ENCODE data around the gene ADSS1.

ADSS1 gene

DNA sequence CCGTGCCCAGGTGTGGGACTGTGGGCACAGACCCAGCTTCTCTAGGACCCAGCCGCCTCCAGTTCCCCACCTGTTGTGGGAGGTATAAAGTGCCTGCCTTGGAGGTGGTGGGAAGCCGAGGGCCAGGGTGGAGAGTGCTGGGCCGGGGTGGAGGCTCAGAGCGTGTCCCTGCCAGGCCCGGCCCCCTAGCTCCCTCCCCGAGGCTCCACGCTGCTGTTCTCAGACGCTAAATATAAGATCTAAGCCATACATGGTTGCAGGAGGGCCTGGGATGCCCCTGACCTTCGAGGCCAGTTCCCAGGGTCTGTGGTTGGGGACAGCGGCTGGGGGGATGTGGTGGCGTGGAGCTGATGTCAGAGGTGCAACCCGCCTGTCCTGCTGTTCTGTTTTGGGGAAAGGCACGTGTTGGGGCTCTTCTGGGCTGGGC lies 23.8 kb upstream of the ADSS1 start:
- no peak overlapping the region for H3K4me3 ChIP-seq (ENCODE audit: low read length in 2 of 2)
- H3K36me3 ChIP-seq (ENCODE audit: control insufficient read depth in 2 of 2, insufficient read depth in 2 of 2, low read length in 2 of 2), result peaks cover 29 to 43% of the 10 kb centered on the region in 2 donors
- H3K9ac ChIP-seq (ENCODE audit: low read depth in 1 of 2, low read length in 2 of 2), result no peak overlapping the region
- no peak overlapping the region for H3K27ac ChIP-seq (ENCODE audit: low read depth in 2 of 2, low read length in 2 of 2)
- peaks cover 6 to 13% of the 10 kb centered on the region in 2 donors for H3K4me1 ChIP-seq (ENCODE audit: control insufficient read depth in 2 of 2, insufficient read depth in 2 of 2, low read length in 2 of 2)
- H3K9me3 ChIP-seq (ENCODE audit: control insufficient read depth in 2 of 2, low read length in 2 of 2), result no peaks in the 10 kb centered on the region
- H3K27me3 ChIP-seq (ENCODE audit: control insufficient read depth in 2 of 2, insufficient read depth in 2 of 2, low read length in 2 of 2), result no peaks in the 10 kb centered on the region

- Histone ChIP-seq H3K27ac (ENCODE audit: low read depth in 2 of 2, low read length in 2 of 2) (no peak overlapping the region), H3K4me3 (ENCODE audit: low read length in 2 of 2) (no peak overlapping the region), H3K9ac (ENCODE audit: low read depth in 1 of 2, low read length in 2 of 2) (no peak overlapping the region), H3K9me3 (ENCODE audit: control insufficient read depth in 2 of 2, low read length in 2 of 2) (no peaks in the 10 kb centered on the region), H3K36me3 (ENCODE audit: control insufficient read depth in 2 of 2, insufficient read depth in 2 of 2, low read length in 2 of 2) (peaks cover 33 to 44% of the 10 kb centered on the region in 2 donors), H3K27me3 (ENCODE audit: control insufficient read depth in 2 of 2, insufficient read depth in 2 of 2, low read length in 2 of 2) (no peaks in the 10 kb centered on the region), H3K4me1 (ENCODE audit: control insufficient read depth in 2 of 2, insufficient read depth in 2 of 2, low read length in 2 of 2) (peaks cover 6 to 11% of the 10 kb centered on the region in 2 donors)
These were observed 23.2 kb upstream of the ADSS1 start for GRCh38 chr14:104700747-104701217.

GRCh38 chr14:104701383-104702076 lies 22.5 kb upstream of the ADSS1 start:
- Histone ChIP-seq H3K27me3 (ENCODE audit: control insufficient read depth in 2 of 2, insufficient read depth in 2 of 2, low read length in 2 of 2) (no peaks in the 10 kb centered on the region), H3K9me3 (ENCODE audit: control insufficient read depth in 2 of 2, low read length in 2 of 2) (no peaks in the 10 kb centered on the region), H3K36me3 (ENCODE audit: control insufficient read depth in 2 of 2, insufficient read depth in 2 of 2, low read length in 2 of 2) (peaks cover 30 to 41% of the 10 kb centered on the region in 2 donors), H3K27ac (ENCODE audit: low read depth in 2 of 2, low read length in 2 of 2) (no peak overlapping the region), H3K4me3 (ENCODE audit: low read length in 2 of 2) (no peak overlapping the region), H3K9ac (ENCODE audit: low read depth in 1 of 2, low read length in 2 of 2) (no peak overlapping the region), H3K4me1 (ENCODE audit: control insufficient read depth in 2 of 2, insufficient read depth in 2 of 2, low read length in 2 of 2) (peaks cover 6% of the 10 kb centered on the region in 2 donors)

DNA sequence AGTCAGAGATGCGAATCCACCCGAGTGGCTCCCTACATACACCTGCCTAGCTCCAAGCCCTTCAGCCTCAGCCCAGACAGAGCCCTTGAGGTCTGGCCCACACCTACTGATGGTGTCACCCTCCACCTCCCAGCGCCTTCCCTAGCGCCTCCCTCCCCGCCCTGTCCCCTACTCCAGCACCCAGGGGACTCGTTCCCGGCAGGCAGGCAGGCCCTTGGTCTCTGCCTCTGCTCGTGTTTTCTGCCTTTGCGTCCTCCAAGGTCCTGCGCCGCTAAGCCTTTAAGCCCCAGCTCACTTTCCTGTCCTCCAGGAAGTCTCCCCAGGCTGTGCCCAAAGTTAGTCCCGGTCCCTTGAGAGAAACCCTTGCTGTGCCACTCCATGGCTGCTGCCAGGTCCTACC lies 21.9 kb upstream of the ADSS1 start:
- H3K36me3 ChIP-seq (ENCODE audit: control insufficient read depth in 2 of 2, insufficient read depth in 2 of 2, low read length in 2 of 2), result peaks cover 32 to 41% of the 10 kb centered on the region in 2 donors
- H3K27ac ChIP-seq (ENCODE audit: low read depth in 2 of 2, low read length in 2 of 2), result no peak overlapping the region
- H3K4me1 ChIP-seq (ENCODE audit: control insufficient read depth in 2 of 2, insufficient read depth in 2 of 2, low read length in 2 of 2), result peaks cover 3 to 6% of the 10 kb centered on the region in 2 donors

DNA sequence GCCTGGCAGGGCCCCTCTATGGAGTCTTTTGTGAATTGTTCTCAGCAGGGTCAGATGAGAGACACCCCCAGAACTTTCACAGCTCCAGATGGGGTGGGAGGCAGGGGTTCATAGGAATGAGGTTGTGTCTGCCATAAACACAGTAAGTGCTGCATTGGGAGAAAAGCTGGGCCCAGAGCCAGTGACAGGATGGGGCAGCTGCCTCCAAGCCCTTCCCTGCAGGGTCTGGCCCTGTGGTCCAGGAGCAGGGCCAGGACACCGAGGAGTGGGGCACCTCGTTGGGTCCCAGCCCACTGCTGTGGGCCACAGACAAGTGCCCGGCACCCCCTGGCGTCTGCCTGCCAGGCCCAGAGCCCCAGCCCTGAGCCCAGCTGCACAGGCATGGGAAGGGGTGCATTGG lies 21.4 kb upstream of the ADSS1 start:
- Histone ChIP-seq H3K4me3 (ENCODE audit: low read length in 2 of 2) (no peak overlapping the region), H3K4me1 (ENCODE audit: control insufficient read depth in 2 of 2, insufficient read depth in 2 of 2, low read length in 2 of 2) (peaks cover 3% of the 10 kb centered on the region in 2 donors), H3K9ac (ENCODE audit: low read depth in 1 of 2, low read length in 2 of 2) (no peak overlapping the region), H3K27me3 (ENCODE audit: control insufficient read depth in 2 of 2, insufficient read depth in 2 of 2, low read length in 2 of 2) (no peaks in the 10 kb centered on the region), H3K36me3 (ENCODE audit: control insufficient read depth in 2 of 2, insufficient read depth in 2 of 2, low read length in 2 of 2) (peaks cover 32 to 37% of the 10 kb centered on the region in 2 donors), H3K27ac (ENCODE audit: low read depth in 2 of 2, low read length in 2 of 2) (no peak overlapping the region), H3K9me3 (ENCODE audit: control insufficient read depth in 2 of 2, low read length in 2 of 2) (no peaks in the 10 kb centered on the region)

More for the DNA sequence above, 21.9 kb upstream of the ADSS1 start:
- Histone ChIP-seq H3K9ac (ENCODE audit: low read depth in 1 of 2, low read length in 2 of 2) (no peak overlapping the region), H3K27me3 (ENCODE audit: control insufficient read depth in 2 of 2, insufficient read depth in 2 of 2, low read length in 2 of 2) (no peaks in the 10 kb centered on the region), H3K4me3 (ENCODE audit: low read length in 2 of 2) (no peak overlapping the region), H3K9me3 (ENCODE audit: control insufficient read depth in 2 of 2, low read length in 2 of 2) (no peaks in the 10 kb centered on the region)

GRCh38 chr14:104703269-104703668 lies 20.8 kb upstream of the ADSS1 start:
- Histone ChIP-seq H3K27ac (ENCODE audit: low read depth in 2 of 2, low read length in 2 of 2) (no peak overlapping the region), H3K4me3 (ENCODE audit: low read length in 2 of 2) (no peak overlapping the region), H3K9ac (ENCODE audit: low read depth in 1 of 2, low read length in 2 of 2) (no peak overlapping the region), H3K9me3 (ENCODE audit: control insufficient read depth in 2 of 2, low read length in 2 of 2) (no peaks in the 10 kb centered on the region), H3K4me1 (ENCODE audit: control insufficient read depth in 2 of 2, insufficient read depth in 2 of 2, low read length in 2 of 2) (peaks cover 0 to 2% of the 10 kb centered on the region in 2 donors), H3K36me3 (ENCODE audit: control insufficient read depth in 2 of 2, insufficient read depth in 2 of 2, low read length in 2 of 2) (peaks cover 32 to 37% of the 10 kb centered on the region in 2 donors), H3K27me3 (ENCODE audit: control insufficient read depth in 2 of 2, insufficient read depth in 2 of 2, low read length in 2 of 2) (no peaks in the 10 kb centered on the region)

DNA sequence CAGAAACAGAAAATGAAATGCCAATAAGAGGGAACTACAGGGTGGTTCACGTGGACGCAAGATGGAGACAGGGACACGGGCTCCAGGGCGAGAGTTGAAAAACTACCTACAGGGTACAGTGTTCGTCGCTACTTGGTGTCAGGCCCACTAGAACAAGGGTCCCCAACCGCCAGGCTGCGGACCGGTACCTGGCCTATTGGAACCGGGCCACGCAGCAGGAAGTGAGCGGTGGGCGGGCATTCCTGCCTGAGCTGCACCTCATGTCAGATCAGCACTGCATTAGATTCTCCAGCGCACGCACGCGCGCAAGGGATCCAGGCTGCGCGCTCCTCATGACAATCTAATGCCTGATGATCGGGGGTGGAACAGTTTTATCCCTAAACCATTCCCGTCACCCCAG lies 19.8 kb upstream of the ADSS1 start:
- H3K4me3 ChIP-seq (ENCODE audit: low read length in 2 of 2), result no peak overlapping the region
- H3K9me3 ChIP-seq (ENCODE audit: control insufficient read depth in 2 of 2, low read length in 2 of 2), result no peaks in the 10 kb centered on the region
- H3K36me3 ChIP-seq (ENCODE audit: control insufficient read depth in 2 of 2, insufficient read depth in 2 of 2, low read length in 2 of 2), result peaks cover 36 to 37% of the 10 kb centered on the region in 2 donors
- no peak overlapping the region for H3K27ac ChIP-seq (ENCODE audit: low read depth in 2 of 2, low read length in 2 of 2)
- no peaks in the 10 kb centered on the region for H3K4me1 ChIP-seq (ENCODE audit: control insufficient read depth in 2 of 2, insufficient read depth in 2 of 2, low read length in 2 of 2)
- H3K27me3 ChIP-seq (ENCODE audit: control insufficient read depth in 2 of 2, insufficient read depth in 2 of 2, low read length in 2 of 2), result no peaks in the 10 kb centered on the region
- no peak overlapping the region for H3K9ac ChIP-seq (ENCODE audit: low read depth in 1 of 2, low read length in 2 of 2)

DNA sequence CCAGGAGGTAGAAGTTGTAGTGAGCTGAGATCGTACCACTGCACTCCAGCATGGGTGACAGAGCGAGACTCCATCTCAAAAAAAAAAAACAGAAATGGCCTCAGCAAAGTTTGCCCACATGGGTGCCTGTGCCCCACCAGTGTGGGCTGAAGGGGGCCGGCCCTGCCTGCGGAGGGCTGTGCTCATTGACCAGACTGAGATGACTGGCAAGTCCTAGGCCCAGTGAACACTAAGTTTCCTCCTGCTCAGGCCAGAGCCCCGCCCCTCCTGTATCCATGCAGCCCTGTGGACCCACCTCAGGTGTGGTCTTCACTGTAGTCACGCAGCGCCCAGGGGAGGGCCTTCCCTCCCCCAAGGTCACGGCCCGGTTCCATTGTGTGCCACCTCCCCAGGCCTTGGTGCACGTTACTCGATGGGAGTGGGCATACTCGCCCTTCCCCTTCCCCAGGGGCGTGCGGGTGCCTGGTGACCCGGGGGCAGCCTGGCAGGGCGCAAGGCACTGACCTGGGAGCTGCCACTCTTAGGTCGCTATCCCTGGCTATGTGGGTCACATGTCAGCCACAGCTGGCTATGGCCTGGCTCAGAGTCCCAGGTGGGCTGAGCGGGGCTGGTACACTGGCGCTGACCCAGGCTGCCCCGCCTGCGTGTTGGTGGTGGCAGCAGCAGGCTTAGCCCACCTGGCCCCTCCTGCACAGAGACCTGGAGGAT lies 18.5 kb upstream of the ADSS1 start:
- Histone ChIP-seq H3K9ac (ENCODE audit: low read depth in 1 of 2, low read length in 2 of 2) (no peak overlapping the region), H3K4me1 (ENCODE audit: control insufficient read depth in 2 of 2, insufficient read depth in 2 of 2, low read length in 2 of 2) (no peaks in the 10 kb centered on the region), H3K36me3 (ENCODE audit: control insufficient read depth in 2 of 2, insufficient read depth in 2 of 2, low read length in 2 of 2) (peaks cover 47 to 48% of the 10 kb centered on the region in 2 donors), H3K27ac (ENCODE audit: low read depth in 2 of 2, low read length in 2 of 2) (no peak overlapping the region), H3K9me3 (ENCODE audit: control insufficient read depth in 2 of 2, low read length in 2 of 2) (no peaks in the 10 kb centered on the region), H3K4me3 (ENCODE audit: low read length in 2 of 2) (no peak overlapping the region), H3K27me3 (ENCODE audit: control insufficient read depth in 2 of 2, insufficient read depth in 2 of 2, low read length in 2 of 2) (no peaks in the 10 kb centered on the region)

DNA sequence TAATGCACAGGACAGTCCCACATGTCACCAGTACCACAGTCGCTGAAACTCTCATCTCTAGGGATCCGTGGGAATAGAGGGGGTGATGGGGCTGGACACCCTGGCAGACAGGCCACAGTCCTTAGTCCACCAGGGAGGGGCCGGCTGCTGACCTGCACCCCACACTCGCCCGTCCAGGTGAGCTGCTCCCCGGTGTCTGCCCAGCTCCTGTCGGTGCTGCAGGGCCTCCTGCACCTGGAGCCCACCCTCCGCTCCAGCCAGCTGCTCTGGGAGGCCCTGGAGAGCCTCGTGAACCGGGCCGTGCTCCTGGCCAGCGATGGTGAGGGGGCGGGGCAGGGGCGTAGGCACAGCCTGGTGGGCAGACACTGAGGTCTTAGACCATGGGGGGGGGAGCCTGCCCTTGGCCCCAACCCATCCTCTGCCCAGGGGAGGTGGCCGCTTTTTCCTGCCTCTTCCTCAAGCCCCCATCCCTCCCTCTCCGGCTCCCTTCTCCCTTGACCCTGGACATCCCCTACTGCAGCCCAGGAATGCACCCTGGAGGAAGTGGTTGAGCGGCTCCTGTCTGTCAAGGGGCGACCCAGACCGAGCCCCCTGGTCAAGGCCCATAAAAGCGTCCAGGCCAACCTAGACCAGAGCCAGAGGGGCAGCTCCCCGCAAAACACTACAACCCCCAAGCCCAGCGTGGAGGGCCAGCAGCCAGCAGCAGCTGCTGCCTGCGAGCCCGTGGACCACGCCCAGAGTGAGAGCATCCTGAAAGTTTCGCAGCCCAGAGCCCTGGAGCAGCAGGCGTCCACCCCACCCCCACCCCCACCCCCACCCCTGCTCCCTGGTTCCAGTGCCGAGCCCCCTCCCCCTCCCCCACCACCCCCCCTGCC lies 17.1 kb upstream of the ADSS1 start:
- H3K4me1 ChIP-seq (ENCODE audit: control insufficient read depth in 2 of 2, insufficient read depth in 2 of 2, low read length in 2 of 2), result no peaks in the 10 kb centered on the region
- H3K9ac ChIP-seq (ENCODE audit: low read depth in 1 of 2, low read length in 2 of 2), result no peak overlapping the region
- H3K27ac ChIP-seq (ENCODE audit: low read depth in 2 of 2, low read length in 2 of 2), result no peak overlapping the region
- no peaks in the 10 kb centered on the region for H3K9me3 ChIP-seq (ENCODE audit: control insufficient read depth in 2 of 2, low read length in 2 of 2)
- no peak overlapping the region for H3K4me3 ChIP-seq (ENCODE audit: low read length in 2 of 2)
- peaks cover 52 to 63% of the 10 kb centered on the region in 2 donors for H3K36me3 ChIP-seq (ENCODE audit: control insufficient read depth in 2 of 2, insufficient read depth in 2 of 2, low read length in 2 of 2)
- H3K27me3 ChIP-seq (ENCODE audit: control insufficient read depth in 2 of 2, insufficient read depth in 2 of 2, low read length in 2 of 2), result no peaks in the 10 kb centered on the region

All from mucosa of rectum (tissue), 2 donors.